ENCODE results near the gene SLFNL1.

The SLFNL1 gene

GRCh38 chr1:40987439-40988276 lies 33.9 kb downstream of the SLFNL1 start:
- no peak for DNase-seq (ENCODE audit: low read depth in 2 of 3, low spot score in 2 of 3)

GRCh38 chr1:40986956-40987355 lies 34.6 kb downstream of the SLFNL1 start:
- no peak for DNase-seq (ENCODE audit: low read depth in 2 of 3, low spot score in 2 of 3)

- no peak for DNase-seq (ENCODE audit: low read depth in 2 of 3, low spot score in 2 of 3)
Measured at GRCh38 chr1:40986328-40986783, 35.2 kb downstream of the SLFNL1 start.

DNA sequence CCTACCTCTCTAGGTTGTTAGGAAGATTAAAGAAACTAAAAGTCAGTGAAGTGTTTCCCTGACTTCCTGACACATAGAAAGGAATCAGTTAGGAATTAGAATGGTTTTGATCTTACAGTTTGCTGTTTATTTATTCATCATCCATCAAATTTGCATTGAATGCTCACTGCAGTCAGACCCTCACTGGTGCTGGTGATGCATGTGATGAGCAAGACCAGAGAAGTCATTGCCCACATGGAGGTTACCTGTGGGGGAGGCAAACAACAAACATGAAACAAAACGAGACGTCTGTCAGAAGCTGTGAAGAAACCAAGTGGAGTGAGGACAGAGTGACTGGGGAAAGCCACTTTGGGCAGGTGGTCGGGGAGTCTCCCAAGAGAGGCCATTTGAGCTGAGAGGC lies 35.6 kb downstream of the SLFNL1 start:
- DNase-seq (ENCODE audit: low read depth in 2 of 3, low spot score in 2 of 3) = no peak

DNA sequence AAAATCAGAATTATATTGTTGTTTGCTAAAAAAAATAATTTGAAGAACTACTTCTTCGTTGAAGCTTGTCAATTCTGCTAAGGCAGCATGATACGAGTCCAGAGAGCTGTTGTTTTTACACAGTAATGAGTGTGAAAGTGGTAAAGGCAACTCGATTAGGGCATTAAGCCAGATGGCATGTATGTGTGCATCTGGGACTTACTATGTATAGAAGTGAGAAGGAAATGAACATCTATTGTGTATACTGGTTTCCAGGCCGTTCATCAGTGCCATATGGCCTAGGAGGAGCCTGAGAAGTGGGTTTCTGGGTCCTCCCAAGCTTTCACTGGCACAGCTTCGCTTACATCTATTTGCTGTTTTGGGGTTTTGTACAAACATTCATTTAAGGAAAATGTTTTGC lies 36.4 kb downstream of the SLFNL1 start:
- DNase-seq (ENCODE audit: low read depth in 2 of 3, low spot score in 2 of 3) = no peak

DNA sequence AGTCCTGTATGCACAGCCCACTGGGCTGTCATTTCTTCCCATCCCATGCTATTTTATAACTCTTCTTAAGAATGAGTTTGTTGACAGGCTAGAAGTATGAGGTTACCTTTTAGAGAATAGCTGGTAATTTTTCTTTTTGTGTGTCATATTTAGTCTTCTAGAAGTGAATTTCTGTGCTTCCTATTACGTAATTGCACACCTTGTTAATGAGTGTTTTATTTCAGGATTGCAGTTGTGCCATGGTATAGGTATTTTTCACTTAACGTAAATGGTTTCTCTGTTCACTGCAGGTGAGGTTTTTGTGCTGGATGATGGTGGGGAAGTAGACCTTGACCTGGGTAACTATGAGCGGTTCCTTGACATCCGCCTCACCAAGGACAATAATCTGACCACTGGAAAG lies 37.0 kb downstream of the SLFNL1 start:
- DNase-seq (ENCODE audit: low read depth in 2 of 3, low spot score in 2 of 3) = no peak

DNA sequence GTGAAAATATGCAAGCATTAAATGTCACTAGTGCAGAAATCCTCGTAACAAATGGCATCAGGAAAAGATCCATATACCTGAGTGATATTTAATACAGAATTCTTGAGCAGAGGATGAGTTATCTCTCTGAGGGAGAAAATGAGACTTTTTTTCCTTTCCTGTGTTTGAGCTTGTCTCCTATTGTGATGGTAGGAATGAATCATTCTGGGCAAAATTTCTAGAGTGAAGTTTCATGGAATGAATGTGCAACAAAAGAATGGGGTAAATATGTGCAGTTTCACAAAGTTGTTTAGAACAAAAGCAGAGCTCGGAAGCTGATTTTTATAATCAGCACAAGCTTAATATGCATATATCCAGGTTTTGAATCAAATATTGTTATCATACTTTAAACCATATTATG lies 37.5 kb downstream of the SLFNL1 start:
- DNase-seq (ENCODE audit: low read depth in 2 of 3, low spot score in 2 of 3) = no peak

- DNase-seq (ENCODE audit: low read depth in 2 of 3, low spot score in 2 of 3) = no peak
Measured at GRCh38 chr1:40983286-40983685, 38.2 kb downstream of the SLFNL1 start.

- no peak for DNase-seq (ENCODE audit: low read depth in 2 of 3, low spot score in 2 of 3)
Measured at GRCh38 chr1:40982721-40983120, 38.8 kb downstream of the SLFNL1 start.

DNA sequence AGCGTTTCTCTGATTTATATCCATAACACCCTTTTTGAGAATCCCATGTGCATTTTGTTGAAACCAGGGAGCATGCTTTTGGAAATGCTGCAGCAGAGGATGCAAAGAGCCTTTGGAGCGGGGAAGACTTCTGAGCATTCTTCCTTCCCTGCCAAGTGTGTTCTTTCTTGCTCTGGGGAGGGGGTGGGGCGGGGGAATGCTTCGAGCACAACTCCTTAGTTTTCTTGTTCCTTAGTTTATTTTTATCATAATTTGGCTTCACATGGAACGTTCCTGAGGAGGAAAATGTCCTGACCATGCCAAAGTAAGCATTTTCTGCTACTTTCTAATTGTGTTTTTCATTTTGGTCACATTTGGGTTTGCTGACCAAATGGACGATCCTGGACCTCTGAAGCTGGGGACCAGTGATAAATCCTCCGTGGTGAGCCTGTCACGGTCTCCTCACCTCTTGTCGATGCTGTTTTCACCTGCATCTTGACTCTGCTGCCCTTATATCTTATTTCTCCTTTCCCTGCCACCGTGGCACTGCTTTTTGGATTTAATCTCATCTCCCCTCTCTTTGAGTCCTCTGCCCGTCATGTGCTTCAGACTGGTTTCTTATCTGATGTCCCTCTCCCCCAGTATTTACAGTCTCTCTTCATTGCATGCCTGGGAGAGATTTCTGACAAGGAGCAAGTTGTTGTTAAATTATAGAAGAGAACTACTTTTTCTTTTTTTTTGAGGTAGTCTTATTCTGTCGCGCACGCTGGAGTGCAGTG lies 39.7 kb downstream of the SLFNL1 start:
- DNase-seq (ENCODE audit: low read depth in 2 of 3, low spot score in 2 of 3) = no peak

DNA sequence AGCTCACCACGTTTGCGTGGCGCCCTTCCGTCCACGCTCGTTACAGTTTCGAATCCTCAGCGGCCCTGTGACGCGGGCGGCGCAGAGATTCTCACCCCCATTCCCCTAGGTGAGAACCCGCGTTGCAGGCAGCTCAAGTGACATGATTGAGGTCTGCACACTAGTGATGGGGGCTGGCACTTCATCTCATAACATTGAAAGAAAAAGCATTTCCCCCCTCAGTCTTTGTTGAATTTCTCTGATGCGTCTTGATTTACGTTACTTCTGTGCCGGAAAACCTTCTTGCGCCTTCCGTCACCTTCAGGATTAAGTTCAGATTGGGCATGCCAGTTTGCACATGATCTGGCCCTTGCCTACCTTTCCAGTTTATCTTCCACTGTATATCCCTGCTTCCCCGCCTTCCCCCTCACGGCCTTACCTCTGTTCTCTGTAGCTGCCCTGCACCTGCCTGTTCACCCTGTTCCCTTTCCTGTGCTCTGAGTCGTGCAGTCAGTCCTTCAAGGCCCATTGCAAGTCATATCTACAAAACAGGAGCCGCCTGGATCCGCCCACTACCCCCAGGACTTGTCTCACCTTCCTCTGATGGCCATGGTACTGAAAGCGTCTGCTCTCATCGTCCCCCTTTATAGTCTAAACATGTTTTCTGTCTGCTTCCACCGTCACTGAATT lies 40.9 kb downstream of the SLFNL1 start:
- peak; percentile 15 to 25 (median 20) for DNase-seq (ENCODE audit: low read depth in 2 of 3, low spot score in 2 of 3)

GRCh38 chr1:40980068-40980452 lies 41.5 kb downstream of the SLFNL1 start:
- DNase-seq (ENCODE audit: low read depth in 2 of 3, low spot score in 2 of 3) = no peak

- peak; percentile 91 to 96 (median 93) for DNase-seq (ENCODE audit: low read depth in 2 of 3, low spot score in 2 of 3)
Measured at GRCh38 chr1:40979241-40980067, 42.1 kb downstream of the SLFNL1 start, which contains the start of gene CTPS1. TSS of gene CTPS1 (plus strand) at chr1:40979696. CDS start at chr1:40983291, 3,595 bp downstream.

- peak in 1 of 3 experiments; percentile 4 for DNase-seq (ENCODE audit: low read depth in 2 of 3, low spot score in 2 of 3)
Measured at GRCh38 chr1:40978886-40979240, 42.7 kb downstream of the SLFNL1 start.

- no peak for DNase-seq (ENCODE audit: low read depth in 2 of 3, low spot score in 2 of 3)
Measured at GRCh38 chr1:40977716-40978115, 43.8 kb downstream of the SLFNL1 start.

DNA sequence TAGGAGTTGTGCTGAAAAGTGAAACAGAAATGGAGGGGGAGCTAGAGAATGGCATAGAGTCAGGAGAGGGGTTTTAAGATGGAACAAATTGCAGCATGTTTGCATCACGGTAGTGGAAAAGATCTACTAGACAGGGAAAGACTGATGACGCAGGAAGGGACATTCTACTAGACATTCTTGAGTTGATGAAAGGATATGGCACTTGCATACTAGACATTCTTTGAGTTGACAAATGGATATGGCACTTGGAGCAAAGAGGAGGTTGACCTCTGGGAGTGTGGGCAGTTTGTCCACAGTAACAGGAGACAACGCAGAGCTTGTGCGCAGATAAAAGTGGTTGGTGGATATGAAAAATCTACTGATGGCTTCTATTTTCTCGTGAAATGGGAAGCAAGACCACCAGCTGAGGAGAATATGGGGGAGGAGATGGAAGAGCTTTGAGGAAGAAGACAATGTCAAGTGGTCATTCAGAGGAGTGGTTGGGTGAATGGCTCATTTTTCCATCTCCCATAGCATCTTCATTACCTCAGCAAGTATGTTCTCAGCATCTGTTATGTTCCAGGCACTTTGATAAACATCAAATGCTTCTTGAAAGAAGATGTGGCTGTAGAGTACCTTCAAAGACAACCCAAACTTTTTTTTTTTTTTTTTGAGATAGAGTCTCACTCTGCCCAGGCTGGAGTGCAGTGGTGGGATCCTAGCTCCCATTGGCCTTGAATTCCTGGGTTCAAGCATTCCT lies 44.4 kb downstream of the SLFNL1 start:
- no peak for DNase-seq (ENCODE audit: low read depth in 2 of 3, low spot score in 2 of 3)

GRCh38 chr1:40974945-40975344 lies 46.6 kb downstream of the SLFNL1 start:
- no peak for DNase-seq (ENCODE audit: low read depth in 2 of 3, low spot score in 2 of 3)

- no peak for DNase-seq (ENCODE audit: low read depth in 2 of 3, low spot score in 2 of 3)
Measured at GRCh38 chr1:40973912-40974311, 47.6 kb downstream of the SLFNL1 start.

GRCh38 chr1:40971966-40972365 lies 49.6 kb downstream of the SLFNL1 start:
- DNase-seq (ENCODE audit: low read depth in 2 of 3, low spot score in 2 of 3) = no peak

DNA sequence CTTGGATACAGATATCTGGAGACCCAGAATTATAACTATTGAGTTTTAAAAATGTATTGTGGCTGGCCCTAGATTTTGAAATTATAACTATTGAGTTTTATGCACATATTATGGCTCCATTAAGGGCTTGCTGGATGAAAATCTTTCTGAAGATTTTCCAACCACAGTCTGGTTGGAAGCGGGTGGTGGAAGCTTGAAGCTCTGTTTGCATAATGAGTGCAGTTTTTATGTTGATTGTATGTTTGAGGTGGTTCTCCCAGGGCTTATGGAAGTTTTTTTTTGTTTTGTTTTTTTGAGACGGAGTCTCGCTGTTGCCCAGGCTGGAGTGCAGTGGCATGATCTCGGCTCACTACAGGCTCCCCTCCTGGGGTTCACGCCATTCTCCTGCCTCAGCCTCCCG lies 52.1 kb downstream of the SLFNL1 start:
- no peak for DNase-seq (ENCODE audit: low read depth in 2 of 3, low spot score in 2 of 3)

All from activated CD8-positive, alpha-beta memory T cell treated with anti-CD3 and anti-CD28 coated beads for 48 hours (primary cell).